K562 (cell line): ENCODE data around the gene EFEMP2. TPM values are rescaled to one million over a fixed set of nuclear protein-coding genes. Genes with fewer than 3 reads are reported as not detected.

ENCODE experiments used
- CBX3 ChIP-seq, 2 experiments: IDR thresholded peaks; 1 replicate in 1 of 2; 2 replicates in 1 of 2; pipeline ENCODE4 v1.6.1; 2012; ENCODE audit warnings: inconsistent platforms in 2 of 2, low read length in 2 of 2, borderline replicate concordance in 1 of 2, control low read depth in 1 of 2
- FOXM1 ChIP-seq, 2 experiments: fragments of 450-650 bp in 1 of 2; sonication (generic) in 1 of 2; formaldehyde crosslinking in 1 of 2; IDR thresholded peaks; 2 replicates each; pipeline versions ENCODE4 v1.6.1 to v1.9.0; 2017 to 2022; ENCODE audit warnings: low read depth in 2 of 2, mild to moderate bottlenecking in 2 of 2, missing genetic modification reagents in 1 of 2, moderate library complexity in 1 of 2
- PTBP1 ChIP-seq: fragments of 200-400 bp; formaldehyde crosslinking; IDR thresholded peaks from 2 replicates; pipeline ENCODE4 v1.6.1; 2017; ENCODE audit warnings: low read depth, low read length
- polyA plus RNA-seq, 8 experiments: library from polyadenylated mRNA; depleted of rRNA in 4 of 8; stranded (reverse) in 5 of 8; unstranded in 3 of 8; fragments of >200 nt; fragmentation: Nextera tagmentation in 2 of 8; fragmentation: Illumina TruSeq in 1 of 8; extraction: Ambion mirVana in 2 of 8; extraction: Trizol in 1 of 8; gene quantifications; 2 replicates each; pipeline versions ENCODE4 v1.2.1 to v1.2.3, GENCODE V29; 2011 to 2014; ENCODE audit warnings: inconsistent platforms in 1 of 8, missing spikeins in 1 of 8
- total RNA-seq, 7 experiments: library from RNA; depleted of rRNA in 6 of 7; stranded (reverse); fragments of >200 nt in 6 of 7; fragmentation: Illumina TruSeq in 2 of 7; extraction: Trizol in 2 of 7; gene quantifications; 2 replicates each; pipeline versions ENCODE4 v1.2.1 to v1.2.3, GENCODE V29; 2011 to 2021; ENCODE audit warnings: low replicate concordance in 1 of 7
- TF ChIP-seq, protein P1 (sequence below), 2 experiments: IDR thresholded peaks; 2 replicates each; pipeline ENCODE4 v1.6.1; 2011; ENCODE audit warnings: borderline replicate concordance in 1 of 2, control low read depth in 1 of 2, low read depth in 1 of 2, low read length in 1 of 2, mild to moderate bottlenecking in 1 of 2, mixed read lengths in 1 of 2, moderate library complexity in 1 of 2; ENCODE audit not compliant: insufficient read depth in 1 of 2, insufficient read length in 1 of 2, poor library complexity in 1 of 2, severe bottlenecking in 1 of 2; ENCODE audit errors: extremely low read depth in 1 of 2

Gene EFEMP2
- total and polyA plus RNA-seq, 9 of the 15 experiments (the other 6 are each of a cell fraction or from before 2014, with no cell fraction given) = 0.07 to 2.9 (median 0.69) TPM; not detected in 1

DNA sequence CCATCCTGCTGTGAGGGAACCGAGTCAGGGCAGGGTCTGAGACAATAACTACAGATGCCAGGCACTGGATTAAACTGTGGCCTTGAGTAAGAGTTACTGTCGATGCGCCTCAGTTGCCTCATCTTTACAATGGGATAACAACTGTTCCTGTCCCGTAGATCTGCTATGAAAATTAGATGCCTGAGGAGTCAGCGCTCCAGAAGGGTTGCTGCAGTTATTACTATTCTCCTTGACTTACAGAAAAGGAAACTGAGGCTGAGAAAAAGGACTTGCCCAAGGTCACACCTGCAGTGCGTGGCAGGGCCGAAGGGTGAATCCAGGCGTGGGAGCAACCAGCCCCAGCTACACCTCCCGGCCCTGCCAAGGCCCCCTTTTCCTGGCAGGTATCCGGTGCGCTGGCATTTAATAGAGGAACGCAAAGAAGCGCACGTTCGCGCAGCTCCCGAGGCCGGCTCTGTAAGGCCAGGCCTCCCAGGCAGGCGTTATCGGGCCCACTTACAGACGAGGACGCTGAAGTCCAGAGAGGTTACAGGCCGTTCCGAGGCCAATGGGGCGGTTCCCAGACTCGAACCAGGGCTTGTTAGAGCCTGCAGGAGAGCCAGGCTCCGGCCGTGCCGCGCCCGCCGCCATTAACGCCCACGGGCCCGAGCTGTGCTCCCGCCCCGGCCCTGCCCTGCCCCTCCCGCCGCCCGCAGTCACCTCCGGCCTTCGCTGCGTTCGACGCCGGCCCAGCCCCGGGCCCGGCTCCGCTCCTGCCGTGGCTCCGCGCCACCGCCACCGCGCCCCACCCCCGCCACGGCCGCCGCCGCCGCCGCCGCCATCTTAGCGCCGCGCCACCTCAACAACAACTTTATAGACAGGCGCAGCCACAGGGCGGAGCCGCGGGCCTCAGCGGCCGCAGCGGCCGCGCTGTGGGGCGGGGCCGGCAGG is 45.9 kb upstream of the EFEMP2 start, which contains the start of gene C11orf68 (continued):
- TF ChIP-seq, protein P1, sequence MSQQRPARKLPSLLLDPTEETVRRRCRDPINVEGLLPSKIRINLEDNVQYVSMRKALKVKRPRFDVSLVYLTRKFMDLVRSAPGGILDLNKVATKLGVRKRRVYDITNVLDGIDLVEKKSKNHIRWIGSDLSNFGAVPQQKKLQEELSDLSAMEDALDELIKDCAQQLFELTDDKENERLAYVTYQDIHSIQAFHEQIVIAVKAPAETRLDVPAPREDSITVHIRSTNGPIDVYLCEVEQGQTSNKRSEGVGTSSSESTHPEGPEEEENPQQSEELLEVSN (IDR thresholded peaks at IDR 0.05; ENCODE audit: borderline replicate concordance in 1 of 2, extremely low read depth in 1 of 2, insufficient read depth in 1 of 2, insufficient read length in 1 of 2, low read depth in 1 of 2, low read length in 1 of 2, poor library complexity in 1 of 2, severe bottlenecking in 1 of 2) = peak in 1 of 2 experiments; percentile 46
- TF ChIP-seq PTBP1 = 0 out of 2 replicates have a peak, but pooled peaks have one; percentile 57
- TF ChIP-seq CBX3 (IDR thresholded peaks at IDR 0.05; ENCODE audit: borderline replicate concordance in 1 of 2, low read length in 2 of 2) = peak in 1 of 2 experiments; percentile 77; a peak in 1 of 3 replicates
- TF ChIP-seq FOXM1 (IDR thresholded peaks at IDR 0.05; ENCODE audit: low read depth) = no peak
- TF ChIP-seq FOXM1 (CRISPR knock-in tag; IDR thresholded peaks at IDR 0.05; ENCODE audit: low read depth) = 0 out of 2 replicates have a peak, but pooled peaks have one; percentile 19
